Mesenchymal stem cell (in vitro differentiated cells and primary cell): Measurements from ENCODE around the gene ATP6V0B.

Source experiments
- DNase-seq: peaks from one replicate; pipeline ENCODE4 v3.0.0-alpha.2; 2013
- H2AFZ ChIP-seq: one replicate; pipeline ENCODE4 v1.6.1; 2013; ENCODE audit warnings: low read depth, mild to moderate bottlenecking, control low read depth, inconsistent platforms, low read length, moderate library complexity
- H2AK5ac ChIP-seq: 2 replicates; pipeline ENCODE4 v1.6.1; 2013; ENCODE audit warnings: low read length, moderate library complexity, mild to moderate bottlenecking, inconsistent platforms; ENCODE audit not compliant: severe bottlenecking
- H2BK120ac ChIP-seq: one replicate; pipeline ENCODE4 v1.6.1; 2013; ENCODE audit warnings: low read depth, mild to moderate bottlenecking, inconsistent platforms, low read length, moderate library complexity
- H2BK12ac ChIP-seq, 2 experiments: one replicate each; pipeline ENCODE4 v1.6.1; 2013; ENCODE audit warnings: inconsistent platforms in 2 of 2, low read length in 2 of 2, mild to moderate bottlenecking in 2 of 2, moderate library complexity in 2 of 2, control low read depth in 1 of 2
- H2BK15ac ChIP-seq: one replicate; pipeline ENCODE4 v1.6.1; 2013; ENCODE audit warnings: mild to moderate bottlenecking, low read depth, inconsistent platforms; ENCODE audit not compliant: poor library complexity, severe bottlenecking
- H2BK5ac ChIP-seq: 2 replicates; pipeline ENCODE4 v1.6.1; 2013; ENCODE audit warnings: low read depth, mild to moderate bottlenecking, low read length, control low read depth, inconsistent platforms; ENCODE audit not compliant: poor library complexity, severe bottlenecking
- H3K14ac ChIP-seq, 2 experiments: one replicate each; pipeline ENCODE4 v1.6.1; 2013; ENCODE audit warnings: inconsistent platforms in 2 of 2, low read length in 2 of 2, control low read depth in 1 of 2, mild to moderate bottlenecking in 1 of 2, moderate library complexity in 1 of 2
- H3K18ac ChIP-seq, 2 experiments: one replicate each; pipeline ENCODE4 v1.6.1; 2013; ENCODE audit warnings: inconsistent platforms in 2 of 2, low read length in 2 of 2, control low read depth in 1 of 2, low read depth in 1 of 2, mild to moderate bottlenecking in 1 of 2
- H3K23ac ChIP-seq, 2 experiments: one replicate each; pipeline ENCODE4 v1.6.1; 2013; ENCODE audit warnings: inconsistent platforms in 2 of 2, low read length in 2 of 2, mild to moderate bottlenecking in 2 of 2, moderate library complexity in 2 of 2, control low read depth in 1 of 2
- H3K27ac ChIP-seq: 2 replicates; pipeline ENCODE4 v1.5.1; 2013; ENCODE audit warnings: mild to moderate bottlenecking, moderate library complexity, low read length, control low read depth, inconsistent platforms; ENCODE audit not compliant: poor library complexity, severe bottlenecking
- H3K27me3 ChIP-seq, 2 experiments: 2 replicates each; pipeline versions ENCODE4 v1.6.1 to v1.7.0; 2013; ENCODE audit warnings: low read length in 2 of 2, mild to moderate bottlenecking in 2 of 2, moderate library complexity in 2 of 2, control low read depth in 1 of 2, inconsistent platforms in 1 of 2; ENCODE audit not compliant: control insufficient read depth in 1 of 2, insufficient read depth in 1 of 2
- H3K36me3 ChIP-seq, 2 experiments: 2 replicates each; pipeline versions ENCODE4 v1.6.1 to v1.7.0; 2013; ENCODE audit warnings: low read length in 2 of 2, control low read depth in 1 of 2, inconsistent platforms in 1 of 2, low read depth in 1 of 2, mild to moderate bottlenecking in 1 of 2; ENCODE audit not compliant: insufficient read depth in 2 of 2, control insufficient read depth in 1 of 2
- H3K4ac ChIP-seq, 2 experiments: one replicate each; pipeline ENCODE4 v1.6.1; 2013; ENCODE audit warnings: inconsistent platforms in 2 of 2, low read length in 2 of 2, mild to moderate bottlenecking in 2 of 2, moderate library complexity in 2 of 2, control low read depth in 1 of 2, low read depth in 1 of 2
- H3K4me1 ChIP-seq: 2 replicates; pipeline ENCODE4 v1.6.1; 2013; ENCODE audit warnings: low read depth, low read length, control low read depth; ENCODE audit not compliant: control insufficient read depth, insufficient read depth
- H3K4me2 ChIP-seq: 2 replicates; pipeline ENCODE4 v1.6.1; 2013; ENCODE audit warnings: low read length, mild to moderate bottlenecking, inconsistent platforms; ENCODE audit not compliant: poor library complexity, severe bottlenecking
- H3K4me3 ChIP-seq, 2 experiments: 2 replicates each; pipeline versions ENCODE4 v1.5.1 to v1.7.0; 2013; ENCODE audit warnings: low read length in 2 of 2, mild to moderate bottlenecking in 2 of 2, control low read depth in 1 of 2, low read depth in 1 of 2; ENCODE audit not compliant: insufficient read depth in 1 of 2
- H3K79me1 ChIP-seq: replicated peaks from 2 replicates; pipeline ENCODE4 v1.6.1; 2013; ENCODE audit warnings: mild to moderate bottlenecking, control low read depth, low read length, inconsistent platforms; ENCODE audit not compliant: poor library complexity, severe bottlenecking
- H3K9ac ChIP-seq: 2 replicates; pipeline ENCODE4 v1.7.0; 2013; ENCODE audit warnings: mild to moderate bottlenecking, low read length, moderate library complexity
- H3K9me3 ChIP-seq: 2 replicates; pipeline ENCODE4 v1.7.0; 2013; ENCODE audit warnings: mild to moderate bottlenecking, low read length; ENCODE audit not compliant: control insufficient read depth
- H4K8ac ChIP-seq: one replicate; pipeline ENCODE4 v1.6.1; 2013; ENCODE audit warnings: inconsistent platforms, mild to moderate bottlenecking, low read length, moderate library complexity
- H4K91ac ChIP-seq: one replicate; pipeline ENCODE4 v1.6.1; 2013; ENCODE audit warnings: mild to moderate bottlenecking, low read length, inconsistent platforms
- WGBS: methylation state at CpG from one replicate; pipeline ENCODE4 v1.1.7; 2013; ENCODE audit warnings: mixed read lengths; 5-methylcytosine and 5-hydroxymethylcytosine counted together

ATP6V0B gene

DNA sequence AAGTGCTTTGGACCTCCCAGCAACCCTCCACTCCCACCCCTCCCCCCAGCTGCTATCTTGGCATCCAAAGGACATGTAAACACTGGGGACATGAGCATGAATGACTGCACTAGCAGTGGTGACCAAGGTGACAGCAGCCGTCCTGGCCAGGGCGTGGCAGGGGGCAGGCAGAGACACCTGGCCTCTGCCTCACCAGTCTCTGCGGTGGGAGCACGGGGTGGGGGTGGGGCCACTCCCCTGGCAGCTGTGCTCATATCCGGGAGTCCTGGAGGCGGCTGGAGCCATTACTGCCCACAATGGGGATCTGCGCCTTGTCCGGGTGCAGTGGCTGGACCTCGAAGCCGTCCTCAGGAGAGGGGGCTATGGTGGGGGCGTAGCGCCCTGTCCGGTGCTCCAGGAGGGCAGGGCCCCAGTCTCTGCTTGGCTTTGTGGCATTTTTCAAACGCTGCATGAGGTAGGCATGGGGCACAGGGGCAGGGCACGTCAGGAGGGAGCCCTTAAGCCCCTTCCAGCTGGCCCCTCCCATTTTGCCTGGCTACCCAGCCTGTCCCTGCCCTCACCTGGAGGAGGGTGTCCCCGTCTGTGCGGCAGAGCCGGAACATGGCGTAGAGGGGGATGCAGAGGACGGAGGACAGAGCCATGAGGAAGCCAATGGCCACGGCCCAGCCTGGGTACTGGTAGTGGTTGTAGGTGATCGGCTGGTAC lies 22.7 kb downstream of the ATP6V0B start:
- H3K14ac ChIP-seq = peak overlapping the region in 1 of 2 experiments; percentile 55
- WGBS = 89% methylated on average over 22 of the region's 22 CpGs
- no peak overlapping the region for H2BK12ac ChIP-seq
- no peaks in the 10 kb centered on the region for H3K27me3 ChIP-seq
- H3K27ac ChIP-seq = no peak overlapping the region
- H3K18ac ChIP-seq = peak overlapping the region in 1 of 2 experiments; percentile 71
- peaks cover 0 to 42% of the 10 kb centered on the region in 2 experiments for H3K36me3 ChIP-seq
- H3K4me2 ChIP-seq = no peak overlapping the region
- H3K4me1 ChIP-seq = peaks cover 5% of the 10 kb centered on the region
- H2AFZ ChIP-seq = no peak overlapping the region
- H2BK15ac ChIP-seq = no peak overlapping the region
- no peak overlapping the region for H2BK120ac ChIP-seq
- no peak overlapping the region for H3K23ac ChIP-seq
- H3K79me1 ChIP-seq = no peaks in the 10 kb centered on the region
- no peak overlapping the region for H2AK5ac ChIP-seq
- H2BK5ac ChIP-seq = no peak overlapping the region
- no peak overlapping the region for H4K91ac ChIP-seq
- no peak for DNase-seq
- no peak overlapping the region for H3K4ac ChIP-seq
- H4K8ac ChIP-seq = peak overlapping the region; percentile 73
- H3K9ac ChIP-seq = no peak overlapping the region
- no peak overlapping the region for H3K4me3 ChIP-seq
- no peaks in the 10 kb centered on the region for H3K9me3 ChIP-seq

- Histone ChIP-seq H2AK5ac (no peak overlapping the region), H2AFZ (no peak overlapping the region), H2BK5ac (no peak overlapping the region), H4K8ac (no peak overlapping the region), H2BK12ac (peak overlapping the region in 1 of 2 experiments; percentile 37), H2BK15ac (no peak overlapping the region), H3K18ac (no peak overlapping the region), H3K36me3 (peaks cover 0 to 47% of the 10 kb centered on the region in 2 experiments), H3K9me3 (no peaks in the 10 kb centered on the region), H3K27ac (no peak overlapping the region), H2BK120ac (no peak overlapping the region), H3K27me3 (no peaks in the 10 kb centered on the region), H3K23ac (no peak overlapping the region), H3K79me1 (no peaks in the 10 kb centered on the region), H4K91ac (no peak overlapping the region), H3K9ac (no peak overlapping the region), H3K14ac (no peak overlapping the region), H3K4me2 (no peak overlapping the region), H3K4me3 (no peak overlapping the region), H3K4ac (no peak overlapping the region), H3K4me1 (peaks cover 3% of the 10 kb centered on the region)
- WGBS = 95% methylated on average over 11 of the region's 11 CpGs
- no peak for DNase-seq
Measured at GRCh38 chr1:43998000-43998378, 23.2 kb downstream of the ATP6V0B start.

DNA sequence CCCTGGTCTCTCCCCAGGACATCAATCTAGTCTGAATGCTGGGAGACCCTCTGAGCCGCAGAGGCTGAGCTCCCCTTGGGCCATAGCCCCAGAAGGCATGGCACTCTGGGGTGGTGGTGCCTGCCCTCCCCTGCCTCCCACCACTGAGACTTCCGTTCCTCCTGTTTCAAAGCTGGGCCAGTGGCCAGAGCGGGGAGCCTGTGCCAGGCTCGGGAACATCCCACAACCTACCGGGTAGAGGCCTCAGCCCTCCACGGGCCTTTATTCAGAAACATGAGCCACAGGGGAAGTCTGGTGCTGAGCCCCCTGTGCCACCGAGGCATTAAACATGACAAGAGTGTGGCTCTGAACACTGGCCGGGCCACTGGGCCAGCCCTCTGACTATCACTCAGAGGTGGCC lies 24.7 kb downstream of the ATP6V0B start:
- Histone ChIP-seq H2AK5ac (no peak overlapping the region), H3K4me2 (no peak overlapping the region), H3K4me3 (no peak overlapping the region), H2BK15ac (no peak overlapping the region), H4K91ac (peak overlapping the region; percentile 62), H2BK120ac (no peak overlapping the region), H3K27me3 (no peaks in the 10 kb centered on the region), H2BK5ac (no peak overlapping the region), H3K4ac (no peak overlapping the region), H3K23ac (no peak overlapping the region), H3K27ac (no peak overlapping the region), H2BK12ac (no peak overlapping the region), H3K36me3 (peaks cover 0 to 47% of the 10 kb centered on the region in 2 experiments), H3K9me3 (no peaks in the 10 kb centered on the region), H3K79me1 (no peaks in the 10 kb centered on the region), H3K14ac (no peak overlapping the region), H3K9ac (no peak overlapping the region), H2AFZ (no peak overlapping the region), H4K8ac (no peak overlapping the region), H3K18ac (no peak overlapping the region), H3K4me1 (peaks cover 3% of the 10 kb centered on the region)
- WGBS = 96% methylated on average over 8 of the region's 8 CpGs
- no peak for DNase-seq

GRCh38 chr1:44000122-44000665 lies 25.4 kb downstream of the ATP6V0B start:
- H3K4me3 ChIP-seq = no peak overlapping the region
- no peak overlapping the region for H4K91ac ChIP-seq
- no peaks in the 10 kb centered on the region for H3K27me3 ChIP-seq
- H3K4ac ChIP-seq = no peak overlapping the region
- H2AK5ac ChIP-seq = no peak overlapping the region
- no peaks in the 10 kb centered on the region for H3K4me1 ChIP-seq
- H2BK5ac ChIP-seq = no peak overlapping the region
- peaks cover 0 to 47% of the 10 kb centered on the region in 2 experiments for H3K36me3 ChIP-seq
- H2AFZ ChIP-seq = no peak overlapping the region
- WGBS = 78% methylated on average over 8 of the region's 8 CpGs
- H4K8ac ChIP-seq = no peak overlapping the region
- no peak overlapping the region for H2BK12ac ChIP-seq
- H3K23ac ChIP-seq = no peak overlapping the region
- H3K14ac ChIP-seq = no peak overlapping the region
- H3K27ac ChIP-seq = no peak overlapping the region
- no peaks in the 10 kb centered on the region for H3K79me1 ChIP-seq
- no peak overlapping the region for H3K9ac ChIP-seq
- no peak overlapping the region for H3K18ac ChIP-seq
- H2BK120ac ChIP-seq = no peak overlapping the region
- H2BK15ac ChIP-seq = no peak overlapping the region
- no peak for DNase-seq
- no peak overlapping the region for H3K4me2 ChIP-seq
- H3K9me3 ChIP-seq = no peaks in the 10 kb centered on the region
